ENCODE data around the gene ZKSCAN5.

DNA sequence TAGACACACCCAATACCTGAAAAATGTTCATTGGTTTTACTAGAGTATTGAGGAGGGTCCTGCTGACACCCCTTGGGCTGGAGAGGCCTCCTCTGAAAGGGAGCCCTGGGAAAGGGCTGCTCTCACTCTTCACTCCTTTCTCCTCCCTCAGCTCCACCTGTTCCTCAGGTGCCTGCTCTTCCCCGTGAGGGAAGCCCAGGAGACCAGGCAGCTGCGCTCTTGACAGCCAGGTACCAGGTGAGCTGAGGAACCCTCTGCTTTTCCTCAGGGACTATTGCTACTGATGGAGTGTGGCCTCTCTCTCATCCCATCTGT lies 57.2 kb downstream of the ZKSCAN5 start:
- TF ChIP-seq EZH2 (IDR thresholded peaks at IDR 0.05; ENCODE audit: low read depth) (no peak), CTCF (conservative IDR thresholded peaks at IDR 0.05) (no peak)
